8988T (cell line): ENCODE data around the gene TTLL12.
A peak's percentile ranks its signal among the peaks of the same experiment; 100 is the strongest.

Source experiments
- DNase-seq: peaks from one replicate; pipeline ENCODE4 v3.0.0; 2011

TTLL12 gene

DNA sequence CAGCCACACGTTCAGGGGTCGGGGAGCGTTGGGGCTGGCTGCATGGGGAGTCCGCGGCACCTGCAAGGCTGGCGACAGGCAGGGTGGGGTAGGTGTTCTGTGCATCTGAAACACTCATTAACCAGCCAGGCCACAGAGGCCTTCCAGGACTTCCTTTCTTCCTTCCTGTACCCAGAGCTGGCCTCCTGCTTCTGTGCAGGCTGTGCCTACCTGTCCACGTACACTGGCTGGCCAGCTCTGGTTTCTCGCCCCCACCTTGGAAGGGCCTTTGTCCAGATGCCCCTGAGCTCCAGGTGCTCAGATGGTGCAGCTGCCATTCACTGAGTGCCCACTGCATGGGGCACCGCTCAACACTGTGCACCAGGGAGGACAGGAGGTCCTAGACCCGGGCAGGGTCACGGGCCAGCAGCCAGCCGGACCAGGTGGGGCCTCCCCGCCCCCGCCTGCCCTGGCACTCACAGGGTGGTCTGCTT lies 15.9 kb downstream of the TTLL12 start:
- DNase-seq = no peak

DNA sequence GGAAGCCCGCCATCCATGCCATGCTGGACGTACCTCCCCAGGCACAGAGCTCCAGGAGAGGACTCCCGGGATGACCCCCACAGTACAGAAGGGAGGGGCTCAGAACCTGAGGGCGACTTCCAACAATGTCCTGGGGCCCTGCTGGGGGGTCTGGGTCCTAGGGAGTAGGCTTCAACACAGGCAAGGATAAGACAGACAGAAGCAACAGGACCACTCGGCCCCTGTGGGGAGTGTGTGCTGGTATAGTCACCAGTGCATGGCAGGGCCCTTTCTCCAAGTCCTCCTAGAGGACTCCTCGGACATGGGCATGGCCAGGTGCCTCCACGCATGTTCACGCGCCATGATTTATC lies 16.8 kb downstream of the TTLL12 start:
- DNase-seq = no peak

DNA sequence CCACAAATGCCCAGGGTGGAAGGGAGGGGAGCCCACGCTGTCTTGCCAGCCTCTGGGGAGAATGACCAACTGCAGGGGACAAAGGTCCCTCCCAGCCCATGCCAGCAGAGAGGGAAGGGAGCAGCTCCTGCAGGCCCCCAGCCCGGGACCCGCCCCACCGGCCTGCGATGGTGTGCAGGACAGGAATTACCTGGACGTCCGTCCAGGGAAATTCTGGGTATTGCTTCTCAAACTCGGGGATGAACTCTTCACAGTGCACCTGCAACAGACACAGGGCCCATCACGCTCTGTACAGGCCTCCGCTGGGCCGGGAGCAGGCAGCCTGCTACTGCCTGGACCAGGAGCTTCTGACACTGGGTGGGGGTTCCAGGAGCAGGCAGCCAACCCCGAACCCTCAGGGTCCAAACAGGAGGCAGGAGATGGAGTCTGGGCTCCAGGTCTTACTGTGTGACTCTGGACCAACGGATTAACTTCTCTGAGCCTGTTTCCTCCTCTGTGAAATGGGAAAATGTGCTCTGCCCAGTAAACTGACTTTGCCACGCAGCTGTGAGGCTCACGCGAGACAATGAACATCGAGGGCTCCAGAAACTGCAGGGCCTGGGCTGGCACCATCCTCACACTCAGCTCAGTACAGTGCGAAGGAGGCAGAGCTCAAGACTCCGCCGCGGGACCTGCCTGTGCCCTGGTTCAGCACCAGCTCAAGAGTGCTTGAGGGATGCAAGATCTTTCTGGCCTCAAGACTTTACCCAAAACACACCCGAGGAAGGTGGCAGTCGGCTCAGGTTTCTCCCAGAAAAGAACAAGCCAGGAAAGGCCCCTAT lies 17.4 kb downstream of the TTLL12 start:
- DNase-seq = no peak

DNA sequence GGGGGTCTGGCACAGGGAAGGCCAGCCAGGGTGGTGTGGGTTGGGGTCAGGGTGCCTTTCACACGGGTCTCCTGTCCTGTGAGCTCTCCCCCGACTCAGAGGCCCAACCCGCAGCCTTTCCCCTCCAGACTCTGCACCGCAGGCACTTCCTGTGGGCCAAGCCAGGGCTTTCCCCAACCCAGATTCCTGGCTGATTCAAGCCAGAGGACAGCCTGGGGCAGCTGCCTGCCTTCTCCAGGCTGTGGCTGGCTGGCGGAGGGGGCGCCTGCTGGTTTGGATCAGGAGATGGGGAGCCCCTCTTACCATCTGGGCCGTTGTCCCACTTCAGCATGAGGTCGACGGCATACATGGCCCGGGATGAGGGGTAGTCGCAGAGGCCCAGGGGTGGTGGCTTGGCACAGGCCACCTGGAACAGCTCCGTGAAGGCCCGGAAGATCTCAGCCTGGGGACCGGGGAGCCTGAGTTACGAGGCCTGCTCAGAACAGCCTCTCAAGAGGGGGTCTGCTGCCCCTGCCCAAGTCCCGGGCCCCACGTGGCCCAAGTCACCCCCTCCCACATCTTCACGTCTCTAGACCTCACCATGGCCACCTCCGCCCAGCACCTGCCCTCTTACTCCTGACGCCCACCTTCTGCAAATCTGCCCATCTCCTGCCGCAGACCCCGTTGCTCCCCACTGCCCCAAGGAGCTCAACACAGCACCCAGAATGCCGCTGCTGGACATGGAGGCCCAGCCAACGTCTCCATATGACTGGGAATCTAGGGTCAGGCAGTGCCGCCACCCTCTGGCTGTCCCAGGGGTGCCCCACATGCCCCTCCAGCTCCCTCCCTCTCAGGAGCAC lies 18.2 kb downstream of the TTLL12 start:
- no peak for DNase-seq

DNA sequence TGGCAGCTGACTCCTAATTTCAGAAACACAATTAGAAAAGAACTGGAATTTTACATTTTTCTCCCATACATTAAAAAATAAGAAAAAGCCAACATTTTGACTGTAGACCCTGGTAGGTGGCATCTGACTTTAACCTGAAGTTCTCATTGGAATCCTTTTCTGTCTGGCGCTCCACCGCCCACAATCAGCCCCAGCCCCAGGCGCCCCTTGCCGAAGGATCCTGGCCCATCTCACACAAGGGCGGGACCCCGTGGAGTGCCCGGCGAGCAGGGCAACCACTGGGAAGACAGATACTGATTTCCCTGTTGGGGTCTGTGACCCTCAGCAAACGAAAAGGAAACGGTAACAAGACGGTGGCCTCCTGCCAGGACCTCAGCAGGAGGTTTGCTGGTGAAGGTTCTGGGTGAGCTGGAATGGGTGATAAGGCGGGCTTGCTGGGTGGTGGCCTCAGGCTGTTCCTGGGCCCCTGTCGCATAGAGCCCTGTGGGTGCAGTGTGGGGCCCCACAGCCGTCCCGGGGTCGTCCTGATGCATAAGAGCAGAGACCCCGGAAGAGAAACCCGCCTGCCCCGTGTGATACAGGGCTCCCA lies 19.8 kb downstream of the TTLL12 start:
- DNase-seq = no peak

DNA sequence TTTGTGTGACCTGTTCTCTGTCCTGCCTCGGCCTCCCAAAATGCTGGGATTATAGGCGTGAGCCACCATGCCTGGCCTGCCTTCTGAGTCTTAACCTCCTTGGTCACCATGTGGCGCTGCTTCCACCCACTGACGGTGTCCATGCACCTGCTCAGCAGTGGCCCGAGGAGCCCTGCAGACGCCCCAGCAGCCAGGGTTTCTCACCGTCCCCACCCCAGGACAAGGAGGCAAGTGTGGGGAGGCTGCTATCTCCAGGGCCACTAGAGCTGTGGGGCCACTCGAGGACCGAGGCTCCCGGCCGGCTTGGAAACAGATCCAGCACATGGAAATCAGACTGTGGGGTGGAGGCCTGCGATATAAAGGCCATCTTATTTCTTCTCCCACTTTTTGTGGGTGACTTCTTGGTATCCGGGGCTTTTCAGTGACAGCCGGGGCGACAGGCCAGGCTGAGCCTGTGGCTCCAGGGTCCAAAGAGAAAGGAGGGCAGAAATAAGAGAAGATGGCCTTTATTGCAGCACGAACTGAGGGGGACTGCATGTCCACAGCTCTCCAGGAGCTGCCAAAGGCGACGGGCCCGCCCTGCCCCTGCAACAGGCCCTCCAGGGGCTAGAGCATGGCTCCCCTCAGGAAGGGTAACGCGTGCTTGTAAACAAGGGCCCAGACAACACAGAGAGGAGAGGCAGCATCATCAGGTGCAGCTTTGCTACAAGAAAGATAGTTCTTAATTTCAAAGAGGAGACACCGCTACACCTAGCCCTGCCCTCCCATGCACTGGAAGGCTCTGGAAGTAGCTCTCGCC lies 20.6 kb downstream of the TTLL12 start:
- no peak for DNase-seq

DNA sequence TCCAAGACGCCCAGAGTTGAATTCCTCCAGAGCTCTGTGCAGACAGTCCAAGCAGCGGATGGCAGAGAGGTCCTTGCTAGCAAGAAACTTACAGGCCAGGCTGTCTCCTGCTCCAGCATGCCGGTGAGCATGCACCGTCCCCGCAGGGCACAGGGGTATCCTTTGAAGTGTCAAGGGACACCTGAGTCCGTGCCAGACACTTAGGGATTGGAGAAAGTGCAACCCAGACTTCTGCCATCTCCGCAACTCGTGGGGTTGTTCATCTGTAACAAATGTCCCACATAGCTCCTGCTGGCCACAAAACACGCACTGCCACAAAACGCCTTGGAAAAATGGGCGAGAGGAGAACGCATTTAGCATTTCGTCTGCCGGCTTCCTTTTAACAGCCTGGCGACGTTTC lies 22.3 kb downstream of the TTLL12 start:
- no peak for DNase-seq

DNA sequence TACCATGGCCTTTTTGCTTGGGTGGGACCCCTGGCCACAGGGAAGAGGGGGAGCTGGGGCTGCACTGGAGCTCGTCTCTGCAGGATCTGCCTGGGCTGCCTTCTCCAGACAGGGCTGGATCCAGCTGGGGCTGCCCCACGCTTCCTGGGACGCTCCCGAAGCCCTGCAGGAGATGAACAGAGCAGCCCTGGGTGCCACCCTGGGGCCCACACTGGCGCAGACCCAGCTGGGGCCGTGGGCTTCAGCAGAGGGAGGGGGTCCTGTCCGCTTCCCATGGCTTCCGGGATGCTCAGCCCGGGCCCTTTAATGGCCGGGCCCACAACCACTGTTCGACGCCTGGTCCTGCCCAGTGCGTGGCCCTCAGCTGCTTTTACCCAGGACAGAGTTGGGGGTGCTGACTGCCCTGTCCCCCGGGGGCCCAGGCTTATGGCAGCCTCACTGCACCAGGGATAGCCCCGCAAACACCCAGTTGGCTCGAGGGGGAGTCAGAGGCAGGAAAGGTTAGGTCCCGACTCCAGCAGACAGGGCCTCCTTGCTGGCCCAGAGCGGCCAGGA lies 23.6 kb downstream of the TTLL12 start:
- no peak for DNase-seq

DNA sequence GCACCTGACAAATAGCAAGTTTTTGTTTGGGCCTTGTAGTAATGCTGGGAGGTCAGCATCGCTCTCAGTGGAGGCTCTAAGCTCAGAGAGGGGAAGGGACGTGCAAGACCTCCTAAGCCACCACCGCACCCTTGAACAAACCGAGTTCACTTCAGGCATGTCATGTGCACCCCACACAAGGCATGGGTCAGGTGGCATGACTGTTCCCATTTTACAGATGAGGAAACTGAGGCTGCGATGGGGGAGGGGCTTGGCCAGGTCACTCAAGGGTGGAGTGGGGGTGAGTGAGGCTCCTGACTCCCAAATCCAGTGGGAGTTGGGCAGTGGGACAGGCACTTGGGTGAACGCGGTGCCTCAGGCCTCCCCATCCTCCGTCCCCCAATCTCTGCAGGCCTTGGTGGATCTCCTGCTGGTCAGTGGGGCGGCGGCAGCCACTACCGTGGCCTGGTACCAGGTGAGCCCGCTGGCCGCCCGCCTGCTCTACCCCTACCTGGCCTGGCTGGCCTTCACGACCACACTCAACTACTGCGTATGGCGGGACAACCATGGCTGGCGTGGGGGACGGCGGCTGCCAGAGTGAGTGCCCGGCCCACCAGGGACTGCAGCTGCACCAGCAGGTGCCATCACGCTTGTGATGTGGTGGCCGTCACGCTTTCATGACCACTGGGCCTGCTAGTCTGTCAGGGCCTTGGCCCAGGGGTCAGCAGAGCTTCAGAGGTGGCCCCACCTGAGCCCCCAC lies 24.4 kb downstream of the TTLL12 start:
- DNase-seq = no peak

DNA sequence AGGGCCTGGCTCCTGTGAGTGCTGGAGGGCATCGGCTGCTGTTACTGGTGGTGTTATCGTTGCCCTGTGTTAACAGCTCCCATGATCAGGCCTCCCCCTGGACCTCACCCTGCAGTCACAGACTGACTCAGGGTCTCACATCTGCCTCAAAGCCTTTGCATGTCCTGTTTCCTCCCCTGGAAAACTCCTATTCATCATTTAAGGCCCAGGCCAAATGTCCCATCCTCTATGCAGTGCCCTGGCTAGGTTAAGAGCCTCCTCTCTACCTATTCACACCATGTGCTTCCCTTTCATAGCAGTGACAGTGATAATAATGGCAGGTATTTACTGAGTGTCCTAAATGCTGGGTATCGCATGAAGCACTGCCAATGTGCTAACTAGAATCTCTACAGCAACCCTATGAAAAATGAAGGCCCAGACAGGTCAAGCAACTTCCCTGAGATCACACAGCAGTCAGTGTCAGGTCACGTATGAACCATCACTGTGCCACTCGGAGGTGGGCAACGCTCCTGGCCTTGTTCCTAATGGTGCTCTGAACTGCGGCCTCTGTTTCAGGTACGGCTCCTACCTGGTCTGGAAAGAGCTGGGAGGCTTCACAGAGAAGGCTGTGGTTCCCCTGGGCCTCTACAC lies 26.3 kb downstream of the TTLL12 start:
- no peak for DNase-seq

DNA sequence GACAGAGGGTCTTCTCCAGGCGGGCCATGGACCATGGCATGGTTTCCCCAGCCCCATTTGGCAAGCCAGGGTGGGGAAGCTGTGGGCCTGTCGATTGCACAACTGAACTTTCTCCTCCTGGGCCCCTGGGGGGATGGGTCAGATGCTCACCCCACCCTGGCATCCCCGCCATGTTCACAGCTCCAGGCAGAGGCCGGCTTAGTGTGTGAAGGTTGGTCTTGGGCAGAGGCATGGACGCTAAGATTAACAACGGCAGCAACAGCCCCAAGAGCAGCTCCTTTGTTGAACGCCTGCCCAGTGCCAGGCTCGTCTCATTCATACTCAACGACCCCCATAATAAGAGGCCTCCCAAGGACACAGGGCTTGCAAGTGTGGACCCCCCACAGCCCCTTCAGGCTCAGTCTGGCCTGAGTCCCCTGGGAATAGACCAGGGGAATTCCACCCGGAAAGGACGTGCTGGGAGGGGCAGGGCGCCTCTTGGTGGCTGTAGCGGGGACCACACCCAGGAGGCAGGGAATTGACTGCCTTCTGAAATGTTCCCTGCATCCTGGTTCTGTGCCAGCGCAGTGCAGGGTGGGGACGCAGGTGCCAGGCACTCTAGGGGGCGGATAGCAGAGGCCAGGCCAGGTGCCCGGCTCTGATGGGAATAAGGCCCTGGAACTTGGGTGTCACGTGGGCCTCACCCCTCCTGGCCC lies 27.3 kb downstream of the TTLL12 start:
- DNase-seq = peak; percentile 52

DNA sequence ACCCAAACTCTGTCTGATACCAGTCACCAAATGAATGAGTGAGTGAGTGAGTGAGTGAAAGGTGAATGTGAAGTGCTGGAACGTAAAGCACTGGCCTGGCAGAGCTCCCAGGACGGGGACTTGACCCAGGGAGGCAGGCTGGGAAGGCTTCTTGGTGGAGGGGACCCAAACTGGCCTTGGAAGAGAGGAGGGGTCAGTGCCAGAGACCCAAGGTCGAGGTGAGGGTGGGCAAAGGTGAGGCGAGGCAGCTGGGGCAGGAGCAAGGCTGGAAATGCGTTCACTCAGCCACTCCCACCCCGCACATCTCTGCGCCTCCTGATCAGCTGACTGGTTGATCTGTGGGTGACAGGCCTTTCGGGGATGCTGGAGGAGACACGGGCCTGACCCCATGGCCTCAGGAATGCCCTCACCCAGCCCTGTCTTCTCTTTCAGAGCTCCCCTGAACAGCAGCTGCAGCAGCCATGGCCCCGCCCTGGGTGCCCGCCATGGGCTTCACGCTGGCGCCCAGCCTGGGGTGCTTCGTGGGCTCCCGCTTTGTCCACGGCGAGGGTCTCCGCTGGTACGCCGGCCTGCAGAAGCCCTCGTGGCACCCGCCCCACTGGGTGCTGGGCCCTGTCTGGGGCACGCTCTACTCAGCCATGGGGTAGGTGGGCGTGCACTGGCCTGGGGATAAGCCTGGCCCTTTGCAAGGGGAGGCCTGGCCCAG lies 28.0 kb downstream of the TTLL12 start:
- DNase-seq = no peak

DNA sequence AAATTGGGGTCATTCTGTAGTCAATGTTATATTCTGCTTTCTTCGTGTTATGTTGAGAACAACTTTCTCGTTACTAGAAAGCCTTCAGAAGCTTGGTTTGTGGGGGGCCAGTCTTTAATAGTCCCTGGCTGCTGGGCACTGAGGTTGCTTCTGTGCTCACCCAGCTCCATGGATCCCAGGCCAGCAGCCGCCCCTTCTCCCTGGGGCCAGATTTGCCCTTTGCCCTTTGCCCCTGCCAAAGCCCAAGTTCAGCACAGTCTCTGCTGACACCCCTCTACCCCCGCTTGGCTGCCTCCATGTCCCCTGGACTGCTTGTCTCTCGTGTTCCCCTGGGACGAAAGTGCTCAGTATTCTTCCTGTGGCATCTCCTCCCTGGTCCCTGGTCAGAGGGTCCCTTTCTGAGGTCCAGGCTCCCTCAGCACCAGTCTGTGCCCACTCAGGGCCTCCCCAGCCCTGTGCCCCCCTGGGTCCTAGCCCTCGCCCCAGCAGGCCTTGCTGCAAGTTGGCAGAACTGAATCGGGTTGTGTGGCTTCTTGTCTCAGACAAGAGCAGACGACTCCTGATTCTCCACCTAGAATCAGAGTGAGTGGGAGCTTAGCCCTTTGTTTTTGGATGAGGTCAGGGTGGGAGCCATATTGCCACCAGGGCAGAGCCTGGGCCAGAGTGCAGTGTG lies 28.9 kb downstream of the TTLL12 start:
- no peak for DNase-seq

DNA sequence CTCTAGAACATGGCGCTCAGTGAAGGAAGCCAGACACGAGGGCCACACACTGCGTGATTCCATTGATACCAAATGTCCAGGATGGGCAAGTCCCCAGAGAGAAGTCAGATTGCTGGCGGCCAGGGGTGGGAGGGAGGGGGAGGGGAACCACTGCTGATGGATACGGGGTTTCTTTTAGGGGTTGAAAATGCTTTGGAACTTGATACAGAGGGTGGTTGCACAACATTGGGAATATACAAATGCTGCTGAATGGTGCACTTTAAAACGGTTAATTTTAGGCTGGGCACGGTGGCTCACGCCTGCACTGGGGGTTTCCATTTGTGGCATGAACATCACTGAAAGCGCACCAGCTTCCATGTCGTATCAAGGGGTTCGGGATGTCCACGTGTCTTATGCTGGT lies 30.5 kb downstream of the TTLL12 start:
- DNase-seq = no peak

DNA sequence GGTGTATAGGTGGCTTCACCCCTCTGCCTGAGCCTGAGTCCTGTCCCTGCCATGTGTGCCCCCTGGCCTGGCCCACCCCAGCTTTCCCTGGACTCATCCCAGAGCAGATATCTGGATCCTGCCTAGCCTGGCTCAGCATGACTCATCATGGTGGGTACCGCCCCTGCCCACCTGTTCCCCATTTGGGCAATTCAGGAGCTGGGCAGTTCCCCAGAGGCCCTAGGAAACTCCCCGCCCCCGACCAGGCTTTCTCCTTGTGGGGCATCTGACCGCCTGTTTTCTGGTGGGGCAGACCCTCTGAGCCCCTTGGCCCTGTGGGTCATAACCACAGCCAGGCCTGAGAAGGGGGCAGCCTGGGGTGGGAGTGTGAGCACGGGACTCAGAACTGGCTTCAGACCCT lies 31.1 kb downstream of the TTLL12 start:
- no peak for DNase-seq

DNA sequence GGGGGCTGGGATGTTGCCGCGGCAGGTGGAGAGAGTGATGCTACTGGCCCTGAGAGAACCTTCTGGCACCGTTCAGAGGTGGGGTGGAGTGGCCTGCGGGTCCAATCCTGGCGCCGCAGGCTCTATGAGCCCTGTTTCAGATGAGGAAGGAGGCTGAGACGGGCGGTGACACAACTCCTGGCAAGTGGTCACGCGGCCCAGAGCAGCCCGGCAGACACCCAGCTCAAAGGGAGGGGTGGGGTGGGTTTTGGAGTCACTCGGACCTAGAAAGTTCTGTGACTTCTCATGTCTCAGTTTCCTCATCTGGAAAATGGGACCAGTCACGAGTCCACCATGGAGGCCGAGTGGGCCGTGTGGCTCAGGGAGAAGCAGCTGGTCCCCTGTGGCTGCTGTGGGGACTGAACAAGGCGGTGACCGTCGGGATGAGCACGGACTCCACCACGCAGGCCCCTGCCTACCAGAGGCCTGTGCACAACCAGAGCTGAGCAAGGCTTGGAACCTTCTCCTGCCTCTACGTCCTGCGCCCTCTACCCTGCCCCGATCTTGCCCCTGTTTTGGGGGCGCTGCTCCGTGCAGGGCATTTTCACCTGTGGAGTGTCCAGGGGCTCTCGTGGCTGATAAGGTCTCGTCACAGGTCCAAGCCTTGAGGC lies 31.9 kb downstream of the TTLL12 start:
- DNase-seq = no peak

DNA sequence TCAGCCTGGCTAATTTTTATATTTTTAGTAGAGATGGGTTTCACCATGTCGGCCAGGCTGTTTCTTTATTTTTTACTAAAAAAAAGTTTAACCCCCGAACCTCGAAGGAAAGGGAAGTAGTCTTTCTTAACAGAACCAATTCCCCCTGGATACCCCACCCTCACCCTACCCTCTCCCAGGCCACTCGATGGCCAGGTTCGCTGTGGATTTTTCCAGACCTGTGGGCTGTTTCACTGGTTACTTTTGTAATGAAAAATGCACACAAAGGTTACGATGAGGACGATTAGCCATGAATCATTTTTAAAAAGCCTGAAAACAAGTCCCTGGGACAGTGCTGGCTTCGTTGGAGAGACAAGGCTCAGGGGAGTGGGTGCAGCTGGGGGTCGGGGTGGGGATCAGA lies 33.0 kb downstream of the TTLL12 start:
- no peak for DNase-seq

DNA sequence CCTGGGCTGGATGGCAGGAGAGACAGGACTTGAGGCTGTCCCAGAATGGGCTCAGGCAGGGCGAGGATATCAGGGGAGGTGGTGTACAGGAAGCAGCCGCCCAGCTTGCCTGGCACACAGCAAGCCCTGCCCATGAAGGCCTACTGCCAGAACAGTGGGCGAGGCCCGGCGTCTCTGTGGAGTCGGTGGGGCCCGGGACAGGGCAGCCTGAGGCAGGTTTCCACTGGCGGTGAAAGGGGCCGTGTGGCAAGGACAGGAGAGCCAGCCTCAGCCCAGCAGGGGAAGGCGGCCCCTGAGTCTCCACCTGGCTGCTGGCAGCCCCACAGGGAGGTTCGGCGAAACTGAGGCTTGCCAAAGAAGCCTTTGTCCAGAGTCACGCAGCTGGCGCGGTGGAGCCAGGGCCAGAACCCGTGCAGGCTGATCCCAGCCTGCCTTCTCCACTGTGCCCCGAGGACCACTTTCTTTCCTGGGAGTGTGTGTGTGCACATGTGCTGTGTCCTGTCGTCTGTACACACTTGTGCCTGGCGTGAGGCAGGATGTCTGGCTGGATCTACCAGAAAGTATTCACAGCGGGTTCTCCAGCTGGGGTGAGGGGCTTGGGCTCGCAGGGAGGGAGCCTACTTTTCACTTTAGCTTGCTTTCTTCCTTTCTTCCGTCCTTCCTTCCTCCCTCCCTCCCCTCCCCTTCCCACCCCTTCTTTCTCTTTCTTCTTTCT lies 34.4 kb downstream of the TTLL12 start:
- DNase-seq = no peak
